HFF-Myc (cell line): ENCODE measurements around the gene UXS1.

ENCODE experiments used
- DNase-seq: peaks from one replicate; pipeline ENCODE4 v3.0.0-alpha.2; 2011; ENCODE audit warnings: low read depth; ENCODE audit errors: extremely low read depth
- H3K4me3 ChIP-seq: replicated peaks from 2 replicates; pipeline ENCODE4 v1.5.1; 2011; ENCODE audit warnings: low read depth, mild to moderate bottlenecking, control low read depth, low read length
- CTCF ChIP-seq: IDR thresholded peaks from 2 replicates; pipeline ENCODE4 v1.5.1; 2012; ENCODE audit warnings: mild to moderate bottlenecking, low read depth, low read length, control low read depth; ENCODE audit errors: missing control alignments

UXS1 gene

GRCh38 chr2:106143495-106144215 is 50.4 kb downstream of the UXS1 start:
- no peak for DNase-seq
- H3K4me3 ChIP-seq = no peak overlapping the region
- TF ChIP-seq CTCF = no peak

GRCh38 chr2:106142683-106143082 is 51.4 kb downstream of the UXS1 start:
- no peak for TF ChIP-seq CTCF
- no peak overlapping the region for H3K4me3 ChIP-seq
- no peak for DNase-seq

GRCh38 chr2:106140913-106141312 is 53.2 kb downstream of the UXS1 start:
- H3K4me3 ChIP-seq = no peak overlapping the region
- TF ChIP-seq CTCF = no peak
- DNase-seq = no peak

- H3K4me3 ChIP-seq = no peak overlapping the region
- no peak for TF ChIP-seq CTCF
These were observed 54.0 kb downstream of the UXS1 start for GRCh38 chr2:106140113-106140512.

GRCh38 chr2:106139238-106139935 is 54.7 kb downstream of the UXS1 start:
- no peak for DNase-seq
- TF ChIP-seq CTCF = no peak
- H3K4me3 ChIP-seq = no peak overlapping the region

More at GRCh38 chr2:106140113-106140512, 54.0 kb downstream of the UXS1 start:
- no peak for DNase-seq

- no peak for TF ChIP-seq CTCF
- no peak for DNase-seq
- no peak overlapping the region for H3K4me3 ChIP-seq
These were observed 55.4 kb downstream of the UXS1 start for GRCh38 chr2:106138543-106139237.
